HG03280 (cell line): Measurements from ENCODE around the gene PNKD.

Experiments
- ATAC-seq: cut with Tn5 transposase; IDR thresholded peaks from one replicate; pipeline ENCODE4 v1.9.1; 2021; ENCODE audit warnings: mild to moderate bottlenecking, moderate library complexity; ENCODE audit not compliant: unreplicated experiment

PNKD gene

DNA sequence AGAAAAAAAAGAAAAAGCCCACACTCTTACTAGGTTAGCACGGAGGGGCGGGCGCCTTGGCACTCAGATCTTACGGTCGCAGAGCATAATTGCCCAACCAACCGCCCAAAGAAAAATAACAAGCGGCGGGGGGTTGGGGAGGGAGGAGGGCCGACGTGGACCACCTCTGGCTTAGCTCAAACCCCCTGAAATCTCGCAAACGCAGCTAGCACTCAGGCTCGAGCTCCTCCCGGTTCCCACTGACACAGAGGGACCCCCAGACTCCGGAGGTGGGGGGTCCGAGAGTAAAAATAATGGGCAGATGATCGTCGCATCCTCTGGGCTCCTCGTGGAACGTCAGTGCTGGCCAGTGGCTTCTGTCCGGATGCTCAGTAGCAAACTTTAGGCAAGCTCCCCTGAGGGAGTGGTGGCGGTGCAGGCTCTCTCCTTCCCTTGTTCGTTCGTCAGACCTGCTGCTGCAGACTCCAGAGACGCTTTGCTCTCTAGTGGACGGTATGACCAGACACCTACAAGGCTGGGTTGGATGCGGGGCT, 98.4 kb downstream of the PNKD start:
- ATAC-seq, result no peak

DNA sequence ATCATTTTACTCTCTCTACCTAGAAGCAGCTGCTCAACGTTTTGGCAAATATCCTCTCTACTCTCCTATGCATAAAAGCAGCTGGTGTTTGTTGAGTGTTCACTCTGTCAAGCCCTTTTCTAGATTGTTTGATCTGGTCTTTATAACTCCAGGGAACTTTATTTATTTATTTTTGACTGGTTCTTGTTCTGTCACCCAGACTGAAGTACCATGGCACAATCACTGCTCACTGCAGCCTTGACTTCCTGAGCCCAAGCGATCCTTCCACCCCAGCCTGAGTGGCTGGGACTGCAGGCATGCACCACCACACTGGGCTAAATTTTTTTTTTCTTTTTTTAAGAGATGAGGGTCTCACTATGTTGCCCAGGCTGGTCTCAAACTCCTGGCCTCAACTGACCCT, 99.0 kb downstream of the PNKD start:
- ATAC-seq, result no peak

DNA sequence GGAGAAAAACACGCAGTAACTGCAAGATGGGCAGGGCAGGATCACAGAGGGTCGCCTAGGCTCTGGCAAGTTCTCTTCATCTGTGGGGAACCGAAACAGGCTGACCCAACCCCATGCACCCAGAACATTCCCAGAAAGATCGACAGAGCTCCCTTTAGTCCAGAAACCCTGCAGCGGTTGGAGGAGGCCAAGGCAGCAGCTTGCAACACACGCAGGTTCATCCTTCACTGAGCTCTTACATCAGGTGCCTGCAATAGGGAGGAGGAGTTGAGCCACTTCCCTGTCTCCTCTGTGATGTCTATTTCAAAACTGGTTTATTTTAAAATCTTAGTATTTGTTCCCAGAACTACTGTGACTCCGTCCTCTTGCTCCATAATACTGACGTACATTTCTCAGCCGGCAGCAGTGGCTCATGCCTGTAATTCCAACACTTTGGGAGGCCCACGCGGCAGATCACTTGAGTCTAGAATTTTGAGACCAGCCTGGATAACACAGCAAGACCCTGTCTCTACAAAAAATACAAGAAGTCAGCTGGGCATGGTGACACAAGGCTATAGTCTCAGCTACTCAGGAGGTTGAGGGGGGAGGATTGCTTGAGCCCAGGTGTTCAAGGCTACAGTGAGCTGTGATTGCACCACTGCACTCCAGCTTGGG, 100.2 kb downstream of the PNKD start:
- no peak for ATAC-seq

DNA sequence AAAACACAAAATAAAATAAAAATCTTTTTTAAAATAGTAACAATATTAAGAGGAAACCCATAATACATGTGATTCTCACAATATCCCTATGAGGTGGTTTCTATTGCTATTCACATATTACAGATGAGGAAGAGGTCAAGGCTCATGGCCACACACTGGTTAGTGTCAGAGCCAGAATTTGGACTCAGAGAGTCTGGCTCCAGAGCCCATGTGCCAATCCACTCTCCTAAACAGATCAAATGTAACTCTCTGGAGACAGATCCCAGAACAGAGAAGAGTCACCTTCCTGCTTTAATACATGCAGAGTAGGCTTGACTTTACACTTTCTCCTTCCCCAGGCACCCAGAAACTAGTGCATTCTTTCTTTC, 101.6 kb downstream of the PNKD start:
- no peak for ATAC-seq

DNA sequence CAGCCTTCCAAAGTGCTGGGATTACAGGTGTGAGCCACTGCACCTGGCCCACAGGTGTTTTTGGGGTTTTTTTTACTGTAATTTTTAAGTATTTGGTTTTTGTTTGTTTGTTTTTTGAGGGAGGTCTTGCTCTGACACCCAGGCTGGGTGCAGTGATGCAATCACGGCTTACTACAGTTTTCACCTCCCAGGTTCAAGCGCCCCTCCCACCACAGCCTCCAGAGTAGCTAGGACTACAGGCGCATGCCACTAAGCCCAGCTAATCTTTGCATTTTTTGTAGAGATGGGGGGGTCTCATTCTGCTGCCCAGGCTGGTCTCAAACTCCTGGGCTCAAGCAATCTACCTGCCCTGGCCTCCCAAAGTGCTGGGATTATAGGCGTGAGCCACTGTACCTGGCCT, 104.5 kb downstream of the PNKD start:
- ATAC-seq, result no peak

DNA sequence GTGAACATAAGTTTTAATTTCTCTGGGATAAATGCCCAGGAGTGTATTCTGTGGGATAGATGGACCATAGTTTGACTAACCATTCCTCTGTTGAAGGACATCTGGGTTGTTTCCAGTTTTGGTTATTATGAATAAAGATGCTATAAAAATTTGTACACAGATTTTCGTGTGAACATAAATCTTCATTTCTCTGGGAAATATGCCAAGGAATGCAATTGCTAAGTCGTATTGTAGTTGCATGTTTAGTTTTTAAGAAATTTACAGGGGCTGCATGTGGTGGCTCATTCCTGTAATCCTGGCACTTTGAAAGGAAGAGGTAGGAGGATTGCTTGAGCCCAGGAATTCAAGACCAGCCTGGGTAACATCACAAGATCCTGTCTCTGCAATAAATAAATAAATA, 104.9 kb downstream of the PNKD start:
- ATAC-seq, result no peak

DNA sequence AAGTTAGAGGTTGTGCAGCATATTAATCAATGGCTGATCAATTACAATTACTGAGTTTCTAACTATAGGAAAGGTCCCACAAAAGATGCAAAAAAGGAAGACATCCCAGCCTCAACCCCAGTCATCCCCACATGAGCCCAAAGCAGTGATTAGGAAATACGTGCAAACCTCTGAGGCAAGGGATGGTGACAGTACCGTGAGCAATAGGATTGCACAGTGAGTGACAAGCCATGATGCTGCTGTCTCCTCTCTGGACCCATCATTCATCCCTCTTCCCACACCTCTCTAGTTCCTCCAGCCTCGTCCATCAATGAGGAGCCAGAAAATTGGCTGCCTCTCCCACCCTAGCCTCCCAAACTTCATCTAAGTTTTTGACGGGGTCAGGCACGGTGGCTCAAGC, 107.7 kb downstream of the PNKD start:
- ATAC-seq, result no peak

DNA sequence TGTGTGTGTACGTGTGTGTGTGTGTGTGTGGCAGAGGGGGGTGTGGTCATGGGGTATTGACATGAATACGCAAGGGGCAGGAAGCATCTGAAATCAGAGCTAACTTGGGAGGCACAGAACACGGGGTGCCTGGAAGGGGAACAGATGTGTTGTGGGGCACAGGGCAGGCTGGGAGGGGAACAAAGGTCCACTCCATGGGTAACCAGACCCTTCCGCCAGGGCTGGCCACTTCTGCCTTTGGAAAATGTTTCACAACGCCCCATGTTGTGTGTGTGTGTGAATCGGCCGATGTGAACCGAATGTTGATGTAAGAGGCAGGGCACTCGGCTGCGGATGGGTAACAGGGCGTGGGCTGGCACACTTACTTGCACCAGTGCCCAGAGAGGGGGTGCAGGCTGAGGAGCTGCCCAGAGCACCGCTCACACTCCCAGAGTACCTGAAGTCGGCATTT, 111.6 kb downstream of the PNKD start, which contains the start of gene SLC11A1:
TSS of gene SLC11A1 (plus strand) at position 358 of the 451 bp plus-strand sequence. CDS start 96 bp downstream, outside the sequence.
- ATAC-seq, result no peak

DNA sequence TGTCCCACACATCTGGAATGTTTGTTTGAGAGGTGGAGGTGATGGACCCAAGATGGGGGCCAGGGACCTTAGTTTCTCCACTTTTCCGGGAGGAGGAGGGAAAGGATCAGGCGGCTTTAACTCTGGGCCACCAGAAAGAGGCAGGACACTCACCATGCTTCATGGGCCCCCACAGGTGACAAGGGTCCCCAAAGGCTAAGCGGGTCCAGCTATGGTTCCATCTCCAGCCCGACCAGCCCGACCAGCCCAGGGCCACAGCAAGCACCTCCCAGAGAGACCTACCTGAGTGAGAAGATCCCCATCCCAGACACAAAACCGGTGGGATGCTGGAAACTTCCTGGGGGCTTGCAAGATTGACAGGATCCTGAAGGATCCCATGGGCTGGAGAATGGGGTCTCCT, 112.5 kb downstream of the PNKD start:
- ATAC-seq, result no peak

DNA sequence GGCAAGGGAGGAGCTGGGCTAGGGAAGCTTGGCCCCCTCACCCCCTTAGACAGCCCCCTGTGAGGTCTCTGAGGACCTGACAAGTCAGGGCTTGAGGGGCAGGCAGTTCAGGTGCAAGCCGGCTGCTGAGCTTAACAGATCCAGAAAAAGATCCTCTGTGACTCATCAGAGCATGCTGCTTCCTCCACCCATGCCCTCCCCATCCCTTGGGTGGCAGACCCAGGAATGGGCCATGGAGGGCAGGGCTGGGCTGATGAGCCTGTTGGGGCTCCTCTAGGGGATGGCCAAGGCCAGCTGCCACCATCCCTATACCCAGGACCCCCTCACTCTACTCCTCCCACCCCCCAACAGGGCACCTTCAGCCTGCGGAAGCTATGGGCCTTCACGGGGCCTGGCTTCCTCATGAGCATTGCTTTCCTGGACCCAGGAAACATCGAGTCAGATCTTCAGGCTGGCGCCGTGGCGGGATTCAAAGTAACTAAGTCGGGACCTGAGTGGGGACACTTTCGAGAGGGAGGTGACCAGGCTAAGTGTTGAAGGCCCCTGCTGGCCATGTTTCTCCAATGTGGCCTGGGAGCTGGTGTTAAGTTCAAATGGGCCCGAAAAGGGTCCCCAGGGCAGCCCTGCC, 113.7 kb downstream of the PNKD start:
- ATAC-seq, result no peak

DNA sequence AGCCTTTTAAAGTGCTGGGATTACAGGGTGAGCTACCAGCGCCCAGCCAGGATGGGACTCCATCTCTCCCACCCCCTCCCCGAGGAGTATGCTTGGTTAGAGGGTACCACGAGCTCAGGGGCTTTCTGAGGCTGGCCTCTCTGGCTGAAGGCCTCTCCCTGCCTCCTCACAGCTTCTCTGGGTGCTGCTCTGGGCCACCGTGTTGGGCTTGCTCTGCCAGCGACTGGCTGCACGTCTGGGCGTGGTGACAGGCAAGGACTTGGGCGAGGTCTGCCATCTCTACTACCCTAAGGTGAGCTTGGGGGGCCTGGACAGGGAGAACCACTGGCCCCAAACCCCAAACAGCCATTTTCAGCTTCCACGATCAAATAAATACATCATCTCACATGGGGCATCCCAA, 114.7 kb downstream of the PNKD start:
- ATAC-seq, result no peak

DNA sequence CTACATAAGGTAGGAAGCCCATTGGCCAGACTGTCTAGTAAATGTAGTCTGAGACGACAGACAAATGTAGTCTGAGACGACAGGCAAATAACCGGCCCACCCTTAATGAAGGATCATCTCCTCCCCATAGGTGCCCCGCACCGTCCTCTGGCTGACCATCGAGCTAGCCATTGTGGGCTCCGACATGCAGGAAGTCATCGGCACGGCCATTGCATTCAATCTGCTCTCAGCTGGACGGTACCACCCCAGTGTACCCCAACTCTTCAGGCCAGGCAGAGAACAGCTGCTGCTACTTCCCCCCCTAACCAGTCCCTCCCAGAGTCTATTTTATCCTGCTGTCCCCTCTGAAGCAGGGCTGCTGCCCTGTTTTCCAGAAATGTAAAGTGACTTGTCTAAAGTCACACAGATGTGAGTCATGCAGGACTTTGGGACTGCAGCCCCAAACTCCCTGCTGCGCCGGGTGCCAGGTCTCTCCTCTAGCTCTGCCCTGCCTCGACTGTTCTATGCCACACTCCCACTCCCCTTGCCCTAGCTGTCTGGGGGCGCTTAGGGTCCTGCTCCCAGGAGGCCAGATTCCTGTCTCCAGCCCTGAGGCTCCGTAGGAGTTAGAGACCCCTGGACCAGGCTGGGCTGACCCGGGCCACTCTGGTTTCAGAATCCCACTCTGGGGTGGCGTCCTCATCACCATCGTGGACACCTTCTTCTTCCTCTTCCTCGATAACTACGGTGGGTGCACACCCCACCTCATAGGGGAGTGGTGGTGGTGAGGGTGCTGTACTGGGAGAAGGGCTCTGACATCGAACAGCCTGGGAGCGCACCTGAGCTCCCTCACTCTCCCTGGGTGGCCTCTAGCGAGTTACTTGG, 116.4 kb downstream of the PNKD start:
- ATAC-seq, result no peak

DNA sequence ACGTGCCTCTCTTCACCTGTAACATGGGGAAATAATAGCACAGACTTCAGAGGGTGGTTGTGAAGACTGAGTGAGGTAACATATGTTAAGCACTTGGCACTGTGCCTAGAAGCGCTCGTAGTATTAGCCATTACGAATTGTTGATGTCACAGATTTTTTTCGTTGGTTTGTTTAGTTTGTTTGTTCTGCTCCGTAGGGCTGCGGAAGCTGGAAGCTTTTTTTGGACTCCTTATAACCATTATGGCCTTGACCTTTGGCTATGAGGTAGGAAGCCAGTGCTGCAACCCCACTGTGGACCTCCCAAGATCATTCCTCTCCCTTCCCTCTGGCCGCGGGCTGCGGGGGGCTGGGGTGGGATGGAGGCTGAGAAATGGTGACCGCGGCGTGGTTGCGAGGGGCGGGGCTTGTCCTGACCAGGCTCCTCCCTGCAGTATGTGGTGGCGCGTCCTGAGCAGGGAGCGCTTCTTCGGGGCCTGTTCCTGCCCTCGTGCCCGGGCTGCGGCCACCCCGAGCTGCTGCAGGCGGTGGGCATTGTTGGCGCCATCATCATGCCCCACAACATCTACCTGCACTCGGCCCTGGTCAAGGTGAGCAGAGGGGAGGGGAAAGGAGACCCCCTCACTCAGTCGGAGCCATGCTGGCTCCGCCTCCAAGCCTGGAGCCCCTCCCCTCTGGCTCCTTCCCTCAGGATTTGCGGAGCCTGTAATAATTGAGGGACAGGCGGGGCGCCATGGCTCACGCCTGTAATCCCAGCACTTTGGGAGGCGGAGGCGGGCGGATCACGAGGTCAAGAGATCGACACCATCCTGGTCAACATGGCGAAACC, 117.3 kb downstream of the PNKD start:
- no peak for ATAC-seq

DNA sequence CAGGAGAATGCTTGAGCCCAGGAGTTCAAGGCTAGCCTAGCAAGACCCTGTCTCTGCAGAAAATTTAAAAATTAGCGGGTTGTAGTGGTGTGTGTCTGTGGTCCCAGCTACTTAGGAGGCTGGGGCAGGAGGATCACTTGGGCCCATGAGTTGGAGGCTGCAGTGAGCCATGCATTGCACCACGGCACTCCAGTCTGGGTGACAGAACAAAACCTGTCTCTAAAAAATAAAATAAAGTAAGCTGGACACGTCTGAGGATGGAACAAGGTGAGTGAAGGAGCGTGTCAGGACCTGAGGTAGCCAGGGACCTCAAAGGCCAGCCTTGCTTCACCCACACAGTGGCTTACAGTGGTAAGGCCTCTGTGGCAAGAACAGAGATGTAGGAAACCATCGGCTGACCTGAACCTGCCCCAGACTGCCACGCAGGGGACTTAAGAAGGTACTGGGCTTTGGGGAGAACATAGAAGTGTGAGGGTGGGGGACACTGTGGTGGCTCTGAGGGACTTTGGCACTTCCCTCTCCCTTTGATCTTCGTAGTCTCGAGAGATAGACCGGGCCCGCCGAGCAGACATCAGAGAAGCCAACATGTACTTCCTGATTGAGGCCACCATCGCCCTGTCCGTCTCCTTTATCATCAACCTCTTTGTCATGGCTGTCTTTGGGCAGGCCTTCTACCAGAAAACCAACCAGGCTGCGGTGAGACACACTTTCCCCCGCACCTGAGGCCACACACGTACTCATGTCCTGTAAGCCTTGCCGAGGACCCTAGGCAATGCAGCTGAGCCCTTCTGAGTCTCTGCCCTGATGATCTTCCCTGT, 119.2 kb downstream of the PNKD start:
- ATAC-seq, result no peak

DNA sequence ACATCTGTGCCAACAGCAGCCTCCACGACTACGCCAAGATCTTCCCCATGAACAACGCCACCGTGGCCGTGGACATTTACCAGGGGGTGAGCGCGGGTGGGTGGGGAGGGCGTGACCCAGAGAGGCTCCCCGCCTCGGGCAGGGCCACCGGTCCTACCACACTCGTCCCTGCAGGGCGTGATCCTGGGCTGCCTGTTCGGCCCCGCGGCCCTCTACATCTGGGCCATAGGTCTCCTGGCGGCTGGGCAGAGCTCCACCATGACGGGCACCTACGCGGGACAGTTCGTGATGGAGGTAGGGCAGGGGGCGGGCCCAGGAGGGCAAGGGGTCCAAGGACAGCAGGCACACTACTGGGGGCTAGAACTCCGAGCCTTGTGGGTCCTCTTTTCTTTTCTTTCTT, 120.9 kb downstream of the PNKD start:
- no peak for ATAC-seq

DNA sequence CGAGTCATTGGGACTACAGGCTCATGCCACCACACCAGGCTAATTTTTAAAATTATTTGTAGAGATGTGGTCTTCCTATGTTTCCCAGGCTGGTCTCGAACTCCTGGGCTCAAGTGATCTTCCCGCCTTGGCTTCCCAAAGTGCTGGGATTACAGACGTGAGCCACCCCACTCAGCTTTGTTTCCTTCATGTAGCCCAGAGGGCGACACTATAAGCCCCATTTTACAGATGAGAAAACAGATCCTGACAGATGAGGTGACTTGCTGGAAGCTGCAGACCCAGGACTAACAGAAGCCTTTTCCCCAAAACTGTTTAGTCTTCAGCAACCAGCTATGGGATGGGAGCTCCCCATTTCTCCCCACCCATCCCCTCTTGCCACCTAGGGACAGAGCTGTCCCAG, 122.1 kb downstream of the PNKD start:
- no peak for ATAC-seq

DNA sequence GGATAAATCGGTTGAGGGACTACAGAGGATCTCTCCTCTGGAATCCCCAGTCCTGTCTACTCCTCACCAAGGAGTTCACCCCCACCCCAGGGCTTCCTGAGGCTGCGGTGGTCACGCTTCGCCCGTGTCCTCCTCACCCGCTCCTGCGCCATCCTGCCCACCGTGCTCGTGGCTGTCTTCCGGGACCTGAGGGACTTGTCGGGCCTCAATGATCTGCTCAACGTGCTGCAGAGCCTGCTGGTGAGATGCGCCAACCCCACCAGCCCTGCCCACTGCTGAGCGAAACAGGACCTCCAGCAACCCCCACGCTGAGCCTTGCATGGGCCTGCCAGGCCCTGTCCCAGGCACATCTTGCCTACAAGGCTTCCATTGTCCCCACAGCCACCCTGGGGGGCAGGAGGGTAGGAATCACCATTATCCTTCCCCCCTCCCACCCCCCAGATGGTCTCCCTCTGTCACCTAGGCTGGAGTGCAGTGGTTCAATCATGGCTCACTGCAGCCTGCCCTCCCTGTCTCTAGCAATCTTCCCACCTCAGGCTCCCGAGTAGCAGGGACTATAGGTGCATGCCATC, 122.7 kb downstream of the PNKD start:
- no peak for ATAC-seq

DNA sequence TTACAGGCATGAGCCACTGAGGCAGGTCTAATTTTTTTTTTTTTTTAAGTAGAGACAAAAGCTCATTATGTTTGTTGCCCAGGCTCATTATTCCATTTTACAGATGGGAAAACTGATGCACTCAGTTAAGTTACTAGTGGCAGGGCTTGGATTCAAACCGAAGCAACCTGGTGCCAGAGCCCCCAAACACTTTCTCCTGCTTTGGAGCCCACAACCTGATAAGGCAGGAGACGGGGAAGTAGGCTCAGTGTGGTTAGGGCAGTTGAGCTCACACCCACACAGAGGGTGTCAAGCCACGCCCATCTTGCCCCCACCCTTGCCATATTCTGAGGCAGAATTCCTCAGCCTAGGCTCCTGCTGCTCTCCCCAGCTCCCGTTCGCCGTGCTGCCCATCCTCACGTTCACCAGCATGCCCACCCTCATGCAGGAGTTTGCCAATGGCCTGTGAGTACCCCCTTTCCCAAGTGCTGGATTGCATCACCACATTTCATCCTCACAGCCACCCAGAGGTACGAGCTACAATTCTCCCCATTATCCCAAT, 123.5 kb downstream of the PNKD start:
- no peak for ATAC-seq
